Smooth muscle cell (in vitro differentiated cells): ENCODE measurements around the gene CFAP61. TPM values are rescaled to one million over a fixed set of nuclear protein-coding genes. Genes with fewer than 3 reads are reported as not detected.

ENCODE experiments used
- polyA plus RNA-seq: library from polyadenylated mRNA; unstranded; fragments of >200 nt; fragmentation: Nextera tagmentation; extraction: Ambion mirVana; gene quantifications from 2 replicates; pipeline ENCODE4 v1.2.1, GENCODE V29; 2016
- small RNA-seq: library from RNA; depleted of rRNA; stranded (forward); fragments of <200 nt; gene quantifications from one replicate; pipeline ENCODE3, GENCODE V24; 2014
- total RNA-seq: library from RNA; depleted of rRNA; stranded (reverse); fragments of >200 nt; gene quantifications from 2 replicates; pipeline ENCODE4 v1.2.3, GENCODE V29; 2014

Gene CFAP61
- total and polyA plus RNA-seq, 2 experiments from 2014 or later: not detected

Small RNAs within 50 kb of the gene (small RNA-seq; reads per million reads assigned to genes)
- gene RN7SL690P: not detected

Other genes with a start within 250 kb of the CFAP61 start
- 35.4 and 49.4 TPM in 2 replicates for gene NAA20, start 35.2 kb upstream of the CFAP61 start, total RNA-seq
- gene NAA20, start 35.2 kb upstream of the CFAP61 start, polyA plus RNA-seq: 96.9 and 101 TPM in 2 replicates
- gene CRNKL1, start 66 bp upstream of the CFAP61 start, total RNA-seq: 21.5 and 26.0 TPM in 2 replicates
- gene CRNKL1, start 66 bp upstream of the CFAP61 start, polyA plus RNA-seq: 12.0 and 12.3 TPM in 2 replicates